RWPE1 (cell line): ENCODE results near the gene ZNF638.
A peak's percentile ranks its signal among the peaks of the same experiment; 100 is the strongest.

Experiments
- CTCF ChIA-PET: fragments of 350-600 bp; sonication (Branson Sonifier 250); formaldehyde crosslinking; extraction: SDS; loops from one replicate; lab custom pipeline; 2021; lab: Yijun Ruan, JAX
- POLR2A ChIA-PET: fragments of 400-600 bp; formaldehyde crosslinking; extraction: SDS; loops from one replicate; lab custom pipeline; 2020; ENCODE audit warnings: antibody characterized with exemption; ENCODE audit not compliant: low non-redundant PET; lab: Yijun Ruan, JAX
- DNase-seq: peaks from one replicate; pipeline ENCODE4 v3.0.0; 2012; ENCODE audit warnings: low spot score
- H3K27ac ChIP-seq: fragments of 450-650 bp; 2 replicates; pipeline ENCODE4 v1.5.1; 2017
- CTCF ChIP-seq: fragments of 450-650 bp; conservative IDR thresholded peaks from 2 replicates; pipeline ENCODE4 v1.5.1; 2017; ENCODE audit warnings: low read depth, mild to moderate bottlenecking

The ZNF638 gene

GRCh38 chr2:71358931-71359671, 27.5 kb downstream of the ZNF638 start:
- H3K27ac ChIP-seq, result no peak overlapping the region
- ChIA-PET CTCF (interaction anchor here (0.7 kb wide), 1 partner anchor 17 kb away, joined by 3 read pairs; no protein-coding TSS in a partner anchor), POLR2A (no interaction called here)
- TF ChIP-seq CTCF, result no peak
- DNase-seq, result peak; percentile 29

- TF ChIP-seq CTCF, result no peak
- no peak overlapping the region for H3K27ac ChIP-seq
- ChIA-PET CTCF (interaction anchor here (0.6 kb wide), 3 partner anchors 175 to 1275 kb away, joined by 3 to 5 read pairs (median 3); no protein-coding TSS in a partner anchor), POLR2A (no interaction called here)
- no peak for DNase-seq
Measured at GRCh38 chr2:71360434-71360975, 28.9 kb downstream of the ZNF638 start.

GRCh38 chr2:71361631-71362030, 30.0 kb downstream of the ZNF638 start:
- POLR2A ChIA-PET, result no interaction called here
- CTCF ChIA-PET, result no interaction called here
- no peak for TF ChIP-seq CTCF
- DNase-seq, result no peak
- no peak overlapping the region for H3K27ac ChIP-seq

- H3K27ac ChIP-seq, result no peak overlapping the region
- TF ChIP-seq CTCF, result no peak
- ChIA-PET CTCF (interaction anchor here (0.7 kb wide), 1 partner anchor 75 kb away, joined by 6 read pairs; no protein-coding TSS in a partner anchor), POLR2A (no interaction called here)
- no peak for DNase-seq
Measured at GRCh38 chr2:71362447-71362846, 30.9 kb downstream of the ZNF638 start.

GRCh38 chr2:71370015-71370414, 38.4 kb downstream of the ZNF638 start:
- ChIA-PET CTCF (no interaction called here), POLR2A (no interaction called here)
- H3K27ac ChIP-seq, result no peak overlapping the region
- DNase-seq, result no peak
- TF ChIP-seq CTCF, result no peak

- H3K27ac ChIP-seq, result no peak overlapping the region
- CTCF ChIA-PET, result interaction anchor here (0.6 kb wide), 1 partner anchor 71 kb away, joined by 3 read pairs; no protein-coding TSS in a partner anchor
- POLR2A ChIA-PET, result no interaction called here
- TF ChIP-seq CTCF, result no peak
- DNase-seq, result no peak
Measured at GRCh38 chr2:71372042-71372441, 40.5 kb downstream of the ZNF638 start.
